K562 (cell line): ENCODE measurements around the gene LAMTOR4. TPM values are rescaled to one million over a fixed set of nuclear protein-coding genes. Genes with fewer than 3 reads are reported as not detected.

Source experiments
- ARID2 ChIP-seq: fragments of 450-650 bp; IDR thresholded peaks from 2 replicates; pipeline ENCODE4 v1.6.1; 2017; ENCODE audit warnings: antibody characterized with exemption, mild to moderate bottlenecking
- BRD4 ChIP-seq: fragments of 200-600 bp; sonication (generic); IDR thresholded peaks from 2 replicates; pipeline ENCODE4 v1.6.1; 2017; ENCODE audit warnings: inconsistent platforms
- CBFA2T3 ChIP-seq: fragments of 450-650 bp; IDR thresholded peaks from 2 replicates; pipeline ENCODE4 v1.6.1; 2017
- CHD4 ChIP-seq: fragments of 200-600 bp; sonication (generic); IDR thresholded peaks from 3 replicates; pipeline ENCODE4 v1.6.1; 2012; ENCODE audit warnings: low read depth, mild to moderate bottlenecking, mixed read lengths, low read length, inconsistent platforms; ENCODE audit not compliant: insufficient read depth, insufficient replicate concordance, poor library complexity, severe bottlenecking
- COPS2 ChIP-seq: fragments of 450-650 bp; conservative IDR thresholded peaks from 2 replicates; pipeline ENCODE4 v1.6.1; 2016; ENCODE audit warnings: mild to moderate bottlenecking, moderate library complexity
- FOS ChIP-seq: IDR thresholded peaks from 3 replicates; pipeline ENCODE4 v1.6.1; 2011; ENCODE audit not compliant: insufficient read length; ENCODE audit errors: extremely low read depth
- GABPA ChIP-seq: fragments of 200-800 bp; sonication (Bioruptor generic); conservative IDR thresholded peaks from 2 replicates; pipeline ENCODE4 v1.6.1; 2016; ENCODE audit warnings: low read depth, missing genetic modification characterization, missing compliant biosample characterization
- HDAC6 ChIP-seq: IDR thresholded peaks from 2 replicates; pipeline ENCODE4 v1.6.1; 2012; ENCODE audit warnings: low read depth, mild to moderate bottlenecking, control low read depth, inconsistent platforms, low read length, moderate library complexity
- HNRNPK ChIP-seq: fragments of 200-400 bp; formaldehyde crosslinking; IDR thresholded peaks from one replicate; pipeline ENCODE4 v1.6.1; 2018; ENCODE audit warnings: mild to moderate bottlenecking, low read depth, low read length; ENCODE audit not compliant: poor library complexity, severe bottlenecking
- LARP7 ChIP-seq: fragments of 450-650 bp; IDR thresholded peaks from 2 replicates; pipeline ENCODE4 v1.6.1; 2016
- MLX ChIP-seq, 2 experiments: fragments of 450-650 bp in 1 of 2; sonication (generic) in 1 of 2; formaldehyde crosslinking; conservative IDR thresholded peaks; 2 replicates each; pipeline versions ENCODE4 v1.4.0 to v1.8.1; 2020 to 2022; ENCODE audit warnings: mild to moderate bottlenecking in 1 of 2, missing genetic modification reagents in 1 of 2
- NR4A1 ChIP-seq, 2 experiments: fragments of 250-450 bp in 1 of 2; fragments of 450-650 bp in 1 of 2; sonication (Bioruptor Pico) in 1 of 2; IDR thresholded peaks; 2 replicates each; pipeline versions ENCODE4 v1.4.0 to v1.6.1; 2016 to 2020; ENCODE audit warnings: mild to moderate bottlenecking in 2 of 2, missing compliant biosample characterization in 1 of 2, missing genetic modification characterization in 1 of 2, moderate library complexity in 1 of 2
- RBM17 ChIP-seq: fragments of 200-400 bp; formaldehyde crosslinking; IDR thresholded peaks from 2 replicates; pipeline ENCODE4 v1.6.1; 2017; ENCODE audit warnings: low read depth, mild to moderate bottlenecking, low read length, borderline replicate concordance
- SMARCC2 ChIP-seq: fragments of 450-650 bp; IDR thresholded peaks from 2 replicates; pipeline ENCODE4 v1.6.1; 2017; ENCODE audit warnings: antibody characterized with exemption, moderate library complexity, mild to moderate bottlenecking, low read depth
- SMARCE1 ChIP-seq: fragments of 450-650 bp; IDR thresholded peaks from 2 replicates; pipeline ENCODE4 v1.7.1; 2016; ENCODE audit warnings: mild to moderate bottlenecking
- TFAM ChIP-seq: fragments of 250-450 bp; sonication (Bioruptor Pico); conservative IDR thresholded peaks from 2 replicates; pipeline ENCODE4 v1.5.0; 2021; ENCODE audit warnings: mild to moderate bottlenecking, moderate library complexity
- TGIF2 ChIP-seq: sonication (generic); formaldehyde crosslinking; IDR thresholded peaks from 2 replicates; pipeline ENCODE4 v1.8.1; 2022; ENCODE audit warnings: mild to moderate bottlenecking, missing genetic modification reagents, moderate library complexity
- TRIM25 ChIP-seq: fragments of 450-650 bp; IDR thresholded peaks from 2 replicates; pipeline ENCODE4 v1.7.0; 2016; ENCODE audit warnings: borderline replicate concordance
- TSC22D4 ChIP-seq: fragments of 450-650 bp; IDR thresholded peaks from 2 replicates; pipeline ENCODE4 v1.6.1; 2016; ENCODE audit warnings: missing genetic modification characterization, missing biosample characterization, control low read depth
- ZBTB26 ChIP-seq: fragments of 450-650 bp; formaldehyde crosslinking; IDR thresholded peaks from 2 replicates; pipeline ENCODE4 v1.4.0; 2022; ENCODE audit warnings: missing genetic modification characterization
- ZNF121 ChIP-seq: sonication (generic); formaldehyde crosslinking; conservative IDR thresholded peaks from 2 replicates; pipeline ENCODE4 v1.8.0; 2022; ENCODE audit warnings: missing genetic modification reagents
- ZNF124 ChIP-seq: sonication (generic); formaldehyde crosslinking; IDR thresholded peaks from 2 replicates; pipeline ENCODE4 v1.8.1; 2022; ENCODE audit warnings: missing genetic modification reagents
- ZNF444 ChIP-seq: fragments of 250-450 bp; sonication (Bioruptor Pico); IDR thresholded peaks from 2 replicates; pipeline ENCODE4 v1.4.0; 2020; ENCODE audit warnings: mild to moderate bottlenecking, moderate library complexity
- ZNF589 ChIP-seq: fragments of 200-800 bp; sonication (Bioruptor generic); IDR thresholded peaks from 2 replicates; pipeline ENCODE4 v1.6.1; 2016; ENCODE audit warnings: low read depth, missing genetic modification characterization, missing compliant biosample characterization
- ZNF696 ChIP-seq: fragments of 250-450 bp; sonication (Bioruptor Pico); conservative IDR thresholded peaks from 2 replicates; pipeline ENCODE4 v1.4.0; 2020; ENCODE audit warnings: mild to moderate bottlenecking, moderate library complexity
- ZNF778 ChIP-seq: fragments of 450-650 bp; formaldehyde crosslinking; IDR thresholded peaks from 2 replicates; pipeline ENCODE4 v1.4.0; 2020; ENCODE audit warnings: mild to moderate bottlenecking, moderate library complexity
- polyA plus RNA-seq, 8 experiments: library from polyadenylated mRNA; depleted of rRNA in 4 of 8; stranded (reverse) in 5 of 8; unstranded in 3 of 8; fragments of >200 nt; fragmentation: Nextera tagmentation in 2 of 8; fragmentation: Illumina TruSeq in 1 of 8; extraction: Ambion mirVana in 2 of 8; extraction: Trizol in 1 of 8; gene quantifications; 2 replicates each; pipeline versions ENCODE4 v1.2.1 to v1.2.3, GENCODE V29; 2011 to 2014; ENCODE audit warnings: inconsistent platforms in 1 of 8, missing spikeins in 1 of 8
- total RNA-seq, 7 experiments: library from RNA; depleted of rRNA in 6 of 7; stranded (reverse); fragments of >200 nt in 6 of 7; fragmentation: Illumina TruSeq in 2 of 7; extraction: Trizol in 2 of 7; gene quantifications; 2 replicates each; pipeline versions ENCODE4 v1.2.1 to v1.2.3, GENCODE V29; 2011 to 2021; ENCODE audit warnings: low replicate concordance in 1 of 7

LAMTOR4 gene
- total and polyA plus RNA-seq, 9 of the 15 experiments (the other 6 are each of a cell fraction or from before 2014, with no cell fraction given) = 79.6 to 314 (median 195) TPM

- no peak for TF ChIP-seq FOS
- no peak for TF ChIP-seq COPS2
- no peak for TF ChIP-seq HDAC6
- TF ChIP-seq CHD4 = peak; percentile 86
- TF ChIP-seq CBFA2T3 = peak; percentile 75
- peak; percentile 86; the same call in 1 of the 2 replicates for TF ChIP-seq SMARCC2
- no peak for TF ChIP-seq ZNF444
- TF ChIP-seq ZNF778 (CRISPR knock-in tag) = no peak
- TF ChIP-seq TRIM25 = no peak
- no peak for TF ChIP-seq TFAM (CRISPR knock-in tag)
- no peak for TF ChIP-seq RBM17
- TF ChIP-seq ZNF696 (CRISPR knock-in tag) = no peak
- TF ChIP-seq GABPA (tag) = peak; percentile 46
- no peak for TF ChIP-seq ZNF589 (CRISPR knock-in tag)
- TF ChIP-seq SMARCE1 = peak; percentile 97
- TF ChIP-seq ZNF124 (CRISPR knock-in tag) = no peak
- no peak for TF ChIP-seq NR4A1 (CRISPR knock-in tag; IDR thresholded peaks at IDR 0.05)
- TF ChIP-seq NR4A1 (tag; IDR thresholded peaks at IDR 0.05) = peak; percentile 53; the same call in 1 of the 2 replicates
- TF ChIP-seq TGIF2 (CRISPR knock-in tag) = no peak
- TF ChIP-seq LARP7 = peak; percentile 99
- TF ChIP-seq ZBTB26 (CRISPR knock-in tag) = peak; percentile 87; the same call in 1 of the 2 replicates
- no peak for TF ChIP-seq BRD4
- no peak for TF ChIP-seq HNRNPK
- TF ChIP-seq MLX (CRISPR knock-in tag; conservative IDR thresholded peaks at IDR 0.05) = no peak
- peak; percentile 58; the same call in 1 of the 2 replicates for TF ChIP-seq ARID2
- TF ChIP-seq TSC22D4 = no peak
- TF ChIP-seq ZNF121 (CRISPR knock-in tag) = no peak
These were observed 19.2 kb downstream of the LAMTOR4 start (continued) for GRCh38 chr7:100167912-100168323.
